Activated T-helper 1 cell treated with Interleukin-2 at 50 U/mL for 16 hours (primary cell): ENCODE results near the gene TFAP2B.

Source experiments
- DNase-seq: peaks from one replicate; pipeline ENCODE4 v3.0.0-alpha.2; 2020; ENCODE audit warnings: low read depth

Gene TFAP2B

DNA sequence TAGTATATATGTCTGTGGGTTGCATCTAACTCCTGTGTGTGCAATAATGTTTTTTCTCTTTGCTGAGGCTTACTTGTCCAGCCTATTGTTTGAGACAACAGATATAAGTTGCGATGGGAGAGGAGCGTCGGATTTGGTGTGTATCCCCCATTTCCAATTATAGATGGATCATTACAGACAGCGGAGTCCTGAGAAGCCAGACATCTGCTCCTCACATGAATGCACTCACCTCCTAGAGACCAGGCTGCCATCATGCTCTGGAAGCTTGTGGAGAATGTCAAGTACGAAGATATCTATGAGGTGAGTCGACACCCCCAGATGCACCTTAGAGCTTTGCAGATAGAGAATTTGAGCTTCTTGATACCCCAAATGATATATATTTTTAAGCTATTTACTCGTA lies at the start of gene TFAP2B:
Gene TFAP2B (plus strand): TSS at position 199 of the 400 bp plus-strand sequence. CDS start 21 bp downstream, at position 220.
- no peak for DNase-seq

GRCh38 chr6:50778696-50779095 lies 40.0 kb upstream of the TFAP2B start:
- no peak for DNase-seq

DNA sequence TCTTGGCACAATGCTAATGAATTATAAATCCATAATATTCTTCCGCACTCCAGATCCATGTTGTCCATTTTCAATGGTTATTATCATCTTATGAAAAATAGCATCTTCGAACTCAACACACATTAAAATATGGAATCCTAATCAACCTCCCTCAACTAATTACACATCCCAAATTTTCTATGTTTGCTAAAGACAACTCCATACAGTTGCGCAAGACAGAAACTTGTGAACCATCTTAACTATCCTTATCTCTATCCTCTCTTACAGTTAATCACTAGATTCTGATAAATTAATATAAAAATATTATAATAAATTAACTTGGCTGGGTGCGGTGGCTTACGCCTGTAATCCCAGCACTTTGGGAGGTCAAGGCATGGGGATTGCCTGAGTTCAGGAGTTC lies 38.3 kb upstream of the TFAP2B start:
- DNase-seq, result no peak

- DNase-seq, result no peak
These were observed 32.8 kb upstream of the TFAP2B start for GRCh38 chr6:50785921-50786320.

DNA sequence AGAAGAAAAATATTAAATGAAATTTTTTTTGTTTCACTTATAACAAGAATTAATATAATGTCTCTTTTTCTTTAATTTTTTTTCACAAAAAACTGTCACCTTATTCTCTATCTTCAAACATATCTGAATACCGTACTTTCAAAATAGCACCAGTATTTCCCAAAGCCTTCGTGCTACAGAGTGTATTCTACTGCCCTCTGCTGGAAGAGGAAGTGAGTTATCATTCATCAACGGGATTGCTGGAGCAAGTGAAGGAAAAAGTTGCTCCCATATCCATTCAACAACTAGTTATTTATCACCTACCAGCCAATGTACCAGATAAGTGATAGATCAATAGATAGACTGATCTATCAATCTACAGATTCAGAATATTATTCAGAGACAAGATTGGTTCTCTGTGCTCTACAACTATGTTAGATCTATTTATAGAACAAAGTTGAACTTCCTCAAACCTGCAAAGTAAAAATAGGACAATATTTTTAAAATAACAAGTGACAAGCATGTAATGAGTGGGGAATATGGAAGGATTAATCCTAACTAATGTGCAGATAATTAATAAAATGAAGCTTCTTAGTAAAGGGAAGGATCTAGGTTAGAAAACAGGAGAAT lies 26.7 kb upstream of the TFAP2B start:
- DNase-seq, result no peak

DNA sequence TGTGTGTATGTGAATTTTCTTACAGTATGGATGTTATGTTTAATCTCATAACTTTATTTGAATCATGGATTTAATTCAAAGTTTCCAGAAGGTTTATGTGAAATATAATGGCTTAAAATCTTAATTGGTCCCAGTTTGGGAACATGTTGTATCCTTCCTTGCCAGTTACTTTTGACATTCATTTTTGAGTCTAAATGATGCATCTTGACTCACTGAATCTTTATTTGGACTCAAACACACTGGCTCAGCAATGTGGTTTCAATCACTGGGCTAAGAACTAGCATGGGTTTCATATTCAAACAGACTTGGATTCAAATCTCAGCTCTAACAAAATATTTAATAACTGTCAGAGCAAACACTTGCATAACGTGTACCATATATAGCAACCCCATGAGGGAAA lies 25.9 kb upstream of the TFAP2B start:
- DNase-seq, result no peak

GRCh38 chr6:50795574-50795973 lies 23.1 kb upstream of the TFAP2B start:
- DNase-seq, result no peak

- no peak for DNase-seq
These were observed 14.4 kb upstream of the TFAP2B start for GRCh38 chr6:50804283-50804682.

DNA sequence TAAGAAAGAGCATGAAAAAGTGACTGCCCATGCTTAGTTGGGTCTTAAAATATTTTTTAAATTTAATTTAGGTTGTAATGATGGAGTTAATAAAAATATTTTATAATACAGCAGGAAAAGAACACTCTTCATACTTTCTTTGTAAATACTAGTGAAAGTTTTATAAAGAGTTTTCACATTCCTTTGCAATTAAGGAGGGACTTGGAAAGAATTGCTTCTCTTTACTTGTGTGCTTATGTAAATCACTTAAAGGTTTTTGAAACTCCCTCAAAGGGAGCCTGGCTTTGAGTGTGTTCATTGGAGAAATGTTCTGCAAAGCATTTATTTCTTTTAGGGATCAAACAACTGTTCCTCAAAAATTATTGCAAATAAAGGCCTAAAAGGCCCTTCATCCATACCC lies 11.6 kb upstream of the TFAP2B start:
- no peak for DNase-seq

DNA sequence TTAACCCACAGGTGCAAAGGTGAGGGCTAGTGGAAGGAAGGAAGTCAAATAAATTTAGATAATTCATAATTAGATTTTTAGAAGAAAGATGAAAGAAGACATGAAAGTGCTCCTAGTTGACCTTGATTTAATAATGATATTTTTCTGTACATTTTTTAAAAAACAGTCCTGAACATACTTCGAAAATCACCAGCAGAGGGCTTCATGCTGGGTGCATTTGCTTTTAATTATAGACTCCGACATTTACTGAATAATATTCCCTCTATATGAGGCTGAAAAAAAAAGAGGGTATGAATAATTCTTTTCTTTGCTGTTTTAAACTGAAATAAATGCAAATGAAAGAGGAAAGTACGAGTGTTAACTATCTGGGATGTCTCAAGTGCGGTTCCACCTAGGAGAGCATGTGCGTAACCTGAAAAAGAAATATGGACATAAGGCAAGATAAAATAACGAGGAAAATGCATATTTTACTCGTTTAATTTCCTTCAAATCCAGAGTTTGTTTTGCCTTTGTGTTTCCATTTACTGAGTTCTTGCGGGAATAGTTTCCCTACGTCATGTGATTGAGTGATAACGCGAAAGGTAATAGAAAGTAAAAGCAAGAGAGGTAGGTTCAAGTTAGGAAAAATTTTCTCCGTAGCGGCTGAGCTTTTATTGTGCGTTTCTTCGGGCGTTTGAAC lies 3.1 kb upstream of the TFAP2B start:
- no peak for DNase-seq

DNA sequence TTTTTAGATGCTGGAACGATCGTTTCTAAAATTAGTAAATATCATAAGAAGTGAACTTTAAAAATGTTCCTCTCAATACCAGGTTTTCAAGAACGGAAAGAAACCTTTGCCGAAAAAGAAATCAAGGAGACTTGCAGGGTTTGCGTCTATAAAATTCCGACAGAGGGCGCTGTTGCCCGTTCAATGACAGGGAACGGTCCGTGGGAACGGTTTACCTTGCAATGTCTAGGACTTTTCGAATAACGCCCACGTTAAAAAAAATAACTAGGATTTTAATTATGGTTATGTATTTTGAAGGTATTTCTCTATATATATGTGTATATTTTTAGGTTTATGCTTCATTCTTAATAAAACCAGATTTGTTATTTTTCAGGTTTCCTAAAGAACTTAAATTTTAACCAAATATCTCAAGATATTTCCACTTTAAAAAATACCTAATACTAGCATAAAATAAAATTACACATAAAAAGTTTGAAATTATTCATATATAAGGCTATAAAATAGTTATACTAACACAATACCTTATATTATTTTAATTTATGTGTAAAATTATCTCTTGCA lies 2.5 kb upstream of the TFAP2B start:
- DNase-seq, result peak; percentile 2

DNA sequence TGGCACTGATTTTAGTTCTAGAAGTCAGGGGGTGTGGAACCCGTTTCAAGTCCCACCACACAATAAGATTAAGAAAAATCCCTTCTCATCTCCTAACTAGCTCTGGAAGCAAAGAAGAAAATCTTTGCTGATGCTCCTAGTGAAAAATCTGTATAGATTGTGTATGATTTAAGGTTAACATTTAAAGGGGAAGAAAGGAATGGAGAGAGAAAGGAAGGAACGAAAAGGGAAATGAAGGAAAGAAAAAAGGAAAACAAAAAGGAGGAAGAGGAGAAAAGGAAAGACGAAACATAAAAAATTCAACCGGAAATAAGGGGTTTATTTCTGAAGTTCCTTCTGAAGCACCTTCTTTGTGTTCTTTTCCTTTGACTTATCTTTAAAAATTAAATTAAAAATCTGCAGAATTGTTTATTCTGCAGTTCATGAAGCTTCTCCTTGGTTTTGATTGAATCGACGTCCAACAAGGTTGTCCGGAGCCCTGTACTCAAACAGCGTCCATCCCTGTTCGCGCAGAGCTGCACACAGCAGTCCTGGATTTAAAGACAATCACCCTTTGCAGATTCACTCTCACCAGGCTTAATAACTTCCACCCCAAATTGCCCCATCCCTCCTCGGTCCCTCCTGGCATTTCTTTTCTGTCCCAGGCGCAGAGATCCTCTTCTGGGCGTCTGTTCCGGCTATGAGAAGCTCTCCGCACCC lies 1.6 kb upstream of the TFAP2B start:
- DNase-seq, result no peak

- DNase-seq, result no peak
These were observed 1.1 kb upstream of the TFAP2B start for GRCh38 chr6:50817646-50817950.

DNA sequence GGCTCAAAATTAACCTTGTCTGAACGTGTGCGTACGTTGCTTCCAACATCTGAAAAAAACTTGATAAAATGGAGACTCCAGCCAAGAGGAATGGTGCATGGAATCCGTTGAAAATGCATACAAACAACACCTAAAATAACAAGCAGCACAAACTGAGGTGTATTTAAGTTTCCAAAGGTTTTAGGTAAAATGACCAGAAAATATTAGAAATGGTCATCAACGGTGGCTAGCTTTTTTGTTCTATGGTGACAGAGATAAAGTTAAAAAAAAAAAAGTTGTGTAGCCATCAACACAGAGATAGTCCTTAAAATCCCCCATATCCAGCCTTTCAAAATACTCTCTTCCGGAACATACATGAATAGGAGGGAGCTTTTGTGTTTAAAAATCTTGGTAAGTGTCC lies 651 bp upstream of the TFAP2B start:
- no peak for DNase-seq

DNA sequence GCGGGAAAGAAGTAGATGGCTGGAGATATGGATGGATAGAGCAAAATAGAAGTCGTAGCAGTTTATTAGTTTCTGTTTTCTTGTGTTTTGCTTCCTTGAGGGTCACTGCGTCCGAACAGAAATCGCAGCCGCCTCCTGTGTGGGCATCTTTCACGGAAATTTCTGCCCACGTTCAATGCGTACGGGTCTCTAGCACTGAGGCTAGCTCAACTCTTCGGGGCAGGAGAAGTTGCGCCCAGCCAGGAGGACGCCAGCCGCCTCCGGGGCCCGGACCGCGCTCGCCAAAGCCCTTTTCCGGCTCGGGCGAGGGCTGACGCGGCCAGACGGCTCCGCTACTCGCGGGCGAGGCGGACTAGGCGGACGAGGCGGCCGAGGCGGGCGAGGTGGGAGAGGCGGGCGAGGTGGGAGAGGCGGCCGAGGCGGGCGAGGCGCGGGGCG lies 814 bp downstream of the TFAP2B start:
- no peak for DNase-seq

- no peak for DNase-seq
These were observed 1.5 kb downstream of the TFAP2B start for GRCh38 chr6:50819904-50820868.

DNA sequence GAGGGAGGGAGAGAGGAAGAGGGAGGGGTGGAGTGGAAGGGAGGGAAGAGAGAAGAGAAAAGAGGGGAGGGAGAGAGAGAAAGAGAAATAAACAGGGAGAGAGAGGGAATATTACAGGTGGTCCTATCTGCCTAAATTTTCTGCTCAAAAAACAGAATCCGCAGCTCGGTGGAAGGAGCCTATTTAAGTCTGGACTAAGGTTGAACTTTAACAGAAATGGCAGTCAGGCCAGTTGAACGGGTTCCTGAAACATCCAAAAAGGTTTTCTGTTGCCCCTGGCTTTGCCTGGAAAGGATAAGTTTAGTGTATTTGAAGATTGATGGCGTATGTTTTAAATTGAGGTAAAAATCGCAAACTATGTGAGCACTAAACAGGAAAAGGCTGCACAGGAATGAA lies 2.2 kb downstream of the TFAP2B start:
- no peak for DNase-seq

DNA sequence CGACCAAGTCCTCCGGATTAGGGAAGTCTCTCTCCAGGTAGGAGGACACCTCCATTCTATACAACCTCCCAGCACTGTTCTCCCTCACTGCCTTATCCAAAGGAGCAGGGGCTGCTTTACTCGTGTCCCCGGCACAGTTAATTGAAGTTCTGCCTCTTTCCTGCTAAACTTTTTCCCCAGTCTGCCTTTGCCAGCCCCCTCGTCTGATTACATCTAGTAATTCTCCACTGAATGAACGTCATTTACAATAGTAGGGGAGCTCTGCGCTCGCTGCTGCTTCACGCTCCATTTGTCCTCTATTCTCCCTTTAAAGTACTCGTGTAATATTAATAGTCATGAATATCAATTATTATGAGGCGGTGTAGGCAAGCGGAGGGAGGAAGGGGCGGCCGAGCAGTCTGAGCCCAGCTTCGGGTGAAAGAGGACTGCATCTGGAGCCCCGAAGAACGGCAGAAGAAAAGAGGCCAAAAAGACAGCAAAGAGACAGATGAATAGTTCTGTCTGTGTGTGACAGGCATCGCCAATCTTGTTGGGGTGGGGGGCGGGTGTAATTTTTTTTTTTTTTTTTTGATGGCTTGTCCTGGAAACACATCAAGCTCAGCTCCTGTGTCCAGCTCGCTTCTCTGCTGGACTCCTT lies 2.9 kb downstream of the TFAP2B start:
- DNase-seq, result no peak

GRCh38 chr6:50822078-50822476 lies 3.4 kb downstream of the TFAP2B start:
- no peak for DNase-seq

- DNase-seq, result no peak
These were observed 4.6 kb downstream of the TFAP2B start for GRCh38 chr6:50823094-50823920.

GRCh38 chr6:50824552-50824951 lies 5.9 kb downstream of the TFAP2B start:
- no peak for DNase-seq
